HUES64 (cell line): ENCODE data around the gene USP30.

Experiments
- H3K27ac ChIP-seq: 2 replicates; pipeline ENCODE4 v1.7.0; 2013; ENCODE audit warnings: low read depth, low read length, inconsistent platforms
- H3K27me3 ChIP-seq: 2 replicates; pipeline ENCODE4 v1.6.1; 2013; ENCODE audit warnings: mild to moderate bottlenecking, low read length; ENCODE audit not compliant: insufficient read depth
- H3K36me3 ChIP-seq: 2 replicates; pipeline ENCODE4 v1.6.1; 2013; ENCODE audit warnings: mild to moderate bottlenecking, low read length; ENCODE audit not compliant: insufficient read depth
- H3K4me1 ChIP-seq: 2 replicates; pipeline ENCODE4 v1.6.1; 2013; ENCODE audit warnings: mild to moderate bottlenecking, low read length, moderate library complexity; ENCODE audit not compliant: insufficient read depth
- H3K4me3 ChIP-seq: 2 replicates; pipeline ENCODE4 v1.5.1; 2013; ENCODE audit warnings: mild to moderate bottlenecking, low read length, moderate library complexity
- H3K9ac ChIP-seq: 2 replicates; pipeline ENCODE4 v1.6.1; 2013; ENCODE audit warnings: mild to moderate bottlenecking, low read depth, low read length
- H3K9me3 ChIP-seq: 2 replicates; pipeline ENCODE4 v1.6.1; 2013; ENCODE audit warnings: low read depth, low read length; ENCODE audit not compliant: insufficient read depth
- WGBS: fragments of 150-250, 120-280 bp; methylation state at CpG from one replicate; pipeline ENCODE4 v1.1.7; 2013; ENCODE audit warnings: missing lambda C conversion rate; 5-methylcytosine and 5-hydroxymethylcytosine counted together

Gene USP30

DNA sequence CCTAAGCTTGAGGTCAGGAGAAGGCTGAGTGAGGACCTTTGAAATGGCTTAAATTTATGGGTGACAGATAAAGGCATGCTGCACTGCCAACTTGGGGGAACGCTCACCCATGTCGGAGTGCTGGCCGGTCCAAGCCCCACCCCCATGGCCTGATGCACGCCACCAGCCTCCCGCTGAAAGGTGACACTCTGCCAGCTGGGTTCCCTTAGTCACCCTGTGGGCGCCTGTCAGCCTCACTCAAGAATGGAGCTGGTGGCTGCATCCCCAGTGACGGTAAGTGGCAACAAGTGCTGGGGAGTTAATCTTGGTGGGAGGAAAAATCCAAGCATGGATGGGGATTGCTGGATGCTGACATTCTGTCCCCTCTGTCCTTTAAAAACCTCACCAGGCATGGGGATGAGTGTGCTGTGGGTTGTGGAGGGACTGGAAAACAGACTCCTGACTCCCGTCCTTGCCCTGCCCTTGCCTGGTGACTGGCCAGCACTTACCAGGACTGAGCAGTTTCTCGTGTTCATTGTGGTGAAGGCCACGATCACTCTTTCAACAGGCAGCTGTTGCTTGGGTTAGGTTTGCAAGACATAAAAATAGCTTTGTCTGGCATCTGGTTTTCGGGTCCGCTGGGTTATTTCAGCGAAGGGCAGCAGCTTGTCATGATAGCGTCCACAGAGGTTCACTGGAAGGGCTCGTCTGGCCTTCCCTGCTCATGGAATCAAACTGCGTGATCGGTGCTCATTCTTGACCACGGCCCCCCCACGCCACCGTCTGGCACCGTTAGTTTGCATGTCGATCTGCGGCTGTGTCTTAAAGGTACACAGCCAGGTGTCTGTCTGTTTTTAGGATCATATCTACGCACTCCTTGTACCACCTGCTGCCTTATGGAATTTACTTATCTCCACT is 79.0 kb downstream of the USP30 start:
- no peaks in the 10 kb centered on the region for H3K36me3 ChIP-seq
- no peaks in the 10 kb centered on the region for H3K27me3 ChIP-seq
- H3K4me1 ChIP-seq: no peaks in the 10 kb centered on the region
- H3K9ac ChIP-seq: no peak overlapping the region
- no peak overlapping the region for H3K27ac ChIP-seq
- H3K4me3 ChIP-seq: no peak overlapping the region
- 80% methylated on average over 24 of the region's 24 CpGs for WGBS
- no peaks in the 10 kb centered on the region for H3K9me3 ChIP-seq

DNA sequence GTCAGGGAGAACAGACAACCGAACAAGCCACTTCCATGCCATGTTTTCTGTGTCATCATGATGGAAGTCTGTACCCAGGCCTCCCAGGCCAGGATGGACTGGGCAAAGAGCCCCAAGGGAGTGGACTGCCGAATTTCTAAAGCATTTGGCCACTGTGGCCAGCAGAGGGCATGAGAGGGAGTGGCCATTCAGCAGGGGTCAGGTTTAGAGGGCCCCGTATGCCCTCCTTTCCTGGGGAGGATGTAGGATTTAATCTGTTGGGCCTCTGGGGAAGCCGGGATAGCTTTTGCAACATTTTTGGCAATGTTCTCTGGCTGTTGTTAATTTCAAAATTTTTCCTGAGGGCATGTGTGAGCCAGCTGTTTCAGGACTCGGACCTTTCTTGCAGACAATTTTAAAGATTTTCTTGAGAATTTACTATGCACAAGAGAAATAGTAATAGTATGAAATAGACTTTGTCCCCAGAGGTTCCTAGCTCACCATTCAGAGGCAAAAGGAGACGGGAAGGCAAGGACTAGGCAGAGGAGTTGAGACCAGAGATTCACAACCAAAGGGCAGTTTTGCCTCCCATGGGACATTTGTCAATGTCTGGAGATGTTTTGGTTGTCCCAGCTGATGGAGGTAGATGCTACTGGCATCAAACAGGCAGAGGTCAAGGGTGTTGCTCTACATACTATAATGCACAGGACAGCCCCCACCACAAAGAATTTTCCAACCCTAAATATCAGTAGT is 82.0 kb downstream of the USP30 start:
- WGBS: 69% methylated on average over 6 of the region's 6 CpGs
- H3K27me3 ChIP-seq: no peaks in the 10 kb centered on the region
- no peak overlapping the region for H3K27ac ChIP-seq
- H3K9ac ChIP-seq: no peak overlapping the region
- no peaks in the 10 kb centered on the region for H3K4me1 ChIP-seq
- H3K9me3 ChIP-seq: no peaks in the 10 kb centered on the region
- no peak overlapping the region for H3K4me3 ChIP-seq
- no peaks in the 10 kb centered on the region for H3K36me3 ChIP-seq

DNA sequence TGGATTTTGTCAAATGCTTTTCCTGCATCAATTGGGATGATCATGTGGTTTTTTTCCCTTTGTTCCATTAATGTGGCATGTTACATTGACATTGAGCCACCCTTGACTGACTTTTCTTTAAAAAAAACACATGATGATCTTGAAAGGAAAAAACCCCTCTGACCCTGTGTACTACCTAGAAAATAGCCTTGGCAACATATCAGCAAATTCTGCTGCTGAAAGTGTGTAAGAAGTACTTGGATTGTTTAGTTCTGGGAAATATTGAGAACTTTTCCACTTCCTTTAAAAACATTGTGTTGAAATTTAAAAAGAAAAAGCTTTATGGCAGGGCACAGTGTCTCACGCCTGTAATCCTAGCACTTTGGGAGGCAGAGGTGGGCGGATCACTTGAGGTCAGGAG is 84.7 kb downstream of the USP30 start:
- 87% methylated on average over 2 of the region's 2 CpGs for WGBS
- Histone ChIP-seq H3K27me3 (no peaks in the 10 kb centered on the region), H3K9ac (no peak overlapping the region), H3K9me3 (no peaks in the 10 kb centered on the region), H3K4me1 (no peaks in the 10 kb centered on the region), H3K4me3 (no peak overlapping the region), H3K36me3 (no peaks in the 10 kb centered on the region), H3K27ac (no peak overlapping the region)
